ENCODE data around the gene EGFL8.

GRCh38 chr6:32183030-32183429 lies 18.6 kb downstream of the EGFL8 start:
- TF ChIP-seq CTCF (IDR thresholded peaks at IDR 0.05 in 4 of 5, conservative IDR thresholded peaks at IDR 0.05 in 1 of 5): no peak
- no peak for TF ChIP-seq POLR2A (IDR thresholded peaks at IDR 0.05)
